Measurements from ENCODE around the gene SNTG2. TPM values are rescaled to one million over a fixed set of nuclear protein-coding genes. Genes with fewer than 3 reads are reported as not detected.

SNTG2 gene
- total RNA-seq, 6 experiments from 2014 or later: not detected

GRCh38 chr2:1318366-1319009 is 367.8 kb downstream of the SNTG2 start:
- Histone ChIP-seq H3K9me3 (no peaks in the 10 kb centered on the region), H3K27ac (no peak overlapping the region), H3K4me3 (no peak overlapping the region), H3K27me3 (no peaks in the 10 kb centered on the region), H3K36me3 (no peaks in the 10 kb centered on the region), H3K4me1 (no peaks in the 10 kb centered on the region)
- WGBS (ENCODE audit: insufficient coverage, low coverage, low lambda C conversion rate, missing lambda C conversion rate): 41% methylated on average over 6 of the region's 19 CpGs
- DNase-seq (no peak), ATAC-seq (no peak)
- TF ChIP-seq POLR2A (IDR thresholded peaks at IDR 0.05) (no peak), CTCF (IDR thresholded peaks at IDR 0.05) (no peak)
- intact Hi-C loops (cut with DNase I): no loop called here

- H3K27ac ChIP-seq: no peak overlapping the region
- no peak for TF ChIP-seq POLR2A (IDR thresholded peaks at IDR 0.05)
- no peak for TF ChIP-seq CTCF (IDR thresholded peaks at IDR 0.05)
- no peaks in the 10 kb centered on the region for H3K4me1 ChIP-seq
- intact Hi-C loops (cut with DNase I): no loop called here
- no peak for ATAC-seq
- no peak for DNase-seq
- no peaks in the 10 kb centered on the region for H3K27me3 ChIP-seq
- H3K36me3 ChIP-seq: no peaks in the 10 kb centered on the region
- no peaks in the 10 kb centered on the region for H3K9me3 ChIP-seq
- H3K4me3 ChIP-seq: no peak overlapping the region
- 57% methylated on average over 5 of the region's 7 CpGs for WGBS (ENCODE audit: insufficient coverage, low coverage, low lambda C conversion rate, missing lambda C conversion rate)
These were observed 368.7 kb downstream of the SNTG2 start for GRCh38 chr2:1319393-1319792.

GRCh38 chr2:1321321-1321720 is 370.7 kb downstream of the SNTG2 start:
- WGBS (ENCODE audit: insufficient coverage, low coverage, low lambda C conversion rate, missing lambda C conversion rate): 47% methylated on average over 9 of the region's 9 CpGs
- Histone ChIP-seq H3K4me3 (no peak overlapping the region), H3K4me1 (no peaks in the 10 kb centered on the region), H3K27ac (no peak overlapping the region), H3K36me3 (no peaks in the 10 kb centered on the region), H3K9me3 (no peaks in the 10 kb centered on the region), H3K27me3 (no peaks in the 10 kb centered on the region)
- ATAC-seq (no peak), DNase-seq (no peak)
- intact Hi-C loops (cut with DNase I): no loop called here
- TF ChIP-seq CTCF (IDR thresholded peaks at IDR 0.05) (no peak), POLR2A (IDR thresholded peaks at IDR 0.05) (no peak)

- no peaks in the 10 kb centered on the region for H3K9me3 ChIP-seq
- no peaks in the 10 kb centered on the region for H3K36me3 ChIP-seq
- DNase-seq: no peak
- ATAC-seq: no peak
- no peaks in the 10 kb centered on the region for H3K27me3 ChIP-seq
- intact Hi-C loops (cut with DNase I): no loop called here
- no peaks in the 10 kb centered on the region for H3K4me1 ChIP-seq
- no peak overlapping the region for H3K4me3 ChIP-seq
- no peak overlapping the region for H3K27ac ChIP-seq
- WGBS (ENCODE audit: insufficient coverage, low coverage, low lambda C conversion rate, missing lambda C conversion rate): 54% methylated on average over 1 of the region's 2 CpGs
- no peak for TF ChIP-seq POLR2A (IDR thresholded peaks at IDR 0.05)
- TF ChIP-seq CTCF (IDR thresholded peaks at IDR 0.05): no peak
These were observed 374.2 kb downstream of the SNTG2 start for GRCh38 chr2:1324884-1325283.

- no peaks in the 10 kb centered on the region for H3K4me1 ChIP-seq
- no peaks in the 10 kb centered on the region for H3K36me3 ChIP-seq
- ATAC-seq (no peak), DNase-seq (no peak)
- H3K27me3 ChIP-seq: no peaks in the 10 kb centered on the region
- no peak overlapping the region for H3K27ac ChIP-seq
- WGBS (ENCODE audit: insufficient coverage, low coverage, low lambda C conversion rate, missing lambda C conversion rate): 59% methylated on average over 5 of the region's 5 CpGs
- intact Hi-C loops (cut with DNase I): no loop called here
- TF ChIP-seq POLR2A (IDR thresholded peaks at IDR 0.05) (no peak), CTCF (IDR thresholded peaks at IDR 0.05) (no peak)
- no peaks in the 10 kb centered on the region for H3K9me3 ChIP-seq
- no peak overlapping the region for H3K4me3 ChIP-seq
These were observed 378.0 kb downstream of the SNTG2 start for GRCh38 chr2:1328684-1329083.
